C4-2B (cell line): ENCODE data around the gene TTC12.

Source experiments
- ZFX ChIP-seq: fragments of 450-650 bp; IDR thresholded peaks from 2 replicates; pipeline ENCODE4 v1.6.1; 2017
- TF ChIP-seq, protein P1 (sequence below): fragments of 450-650 bp; conservative IDR thresholded peaks from 2 replicates; pipeline ENCODE4 v1.5.1; 2017; ENCODE audit warnings: mild to moderate bottlenecking

DNA sequence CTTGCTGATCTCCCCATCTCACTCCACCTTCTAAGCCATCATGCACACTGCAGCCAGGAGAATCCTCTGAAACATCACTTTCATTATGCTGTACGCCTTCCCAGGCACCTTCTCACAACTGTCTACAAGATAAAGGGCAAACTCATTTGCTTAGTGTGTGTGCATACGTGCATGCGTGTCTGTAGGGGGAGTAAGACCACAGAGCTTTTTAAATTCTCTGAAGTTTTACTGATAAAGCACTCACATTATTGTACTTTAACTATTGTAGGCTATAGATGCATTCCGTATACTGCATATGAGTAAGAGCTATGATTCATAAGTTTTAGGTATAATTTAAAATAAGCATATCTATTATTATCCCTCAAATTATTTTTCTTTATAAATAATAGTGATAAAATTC is 57.9 kb downstream of the TTC12 start:
- TF ChIP-seq, protein P1, sequence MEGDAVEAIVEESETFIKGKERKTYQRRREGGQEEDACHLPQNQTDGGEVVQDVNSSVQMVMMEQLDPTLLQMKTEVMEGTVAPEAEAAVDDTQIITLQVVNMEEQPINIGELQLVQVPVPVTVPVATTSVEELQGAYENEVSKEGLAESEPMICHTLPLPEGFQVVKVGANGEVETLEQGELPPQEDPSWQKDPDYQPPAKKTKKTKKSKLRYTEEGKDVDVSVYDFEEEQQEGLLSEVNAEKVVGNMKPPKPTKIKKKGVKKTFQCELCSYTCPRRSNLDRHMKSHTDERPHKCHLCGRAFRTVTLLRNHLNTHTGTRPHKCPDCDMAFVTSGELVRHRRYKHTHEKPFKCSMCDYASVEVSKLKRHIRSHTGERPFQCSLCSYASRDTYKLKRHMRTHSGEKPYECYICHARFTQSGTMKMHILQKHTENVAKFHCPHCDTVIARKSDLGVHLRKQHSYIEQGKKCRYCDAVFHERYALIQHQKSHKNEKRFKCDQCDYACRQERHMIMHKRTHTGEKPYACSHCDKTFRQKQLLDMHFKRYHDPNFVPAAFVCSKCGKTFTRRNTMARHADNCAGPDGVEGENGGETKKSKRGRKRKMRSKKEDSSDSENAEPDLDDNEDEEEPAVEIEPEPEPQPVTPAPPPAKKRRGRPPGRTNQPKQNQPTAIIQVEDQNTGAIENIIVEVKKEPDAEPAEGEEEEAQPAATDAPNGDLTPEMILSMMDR: no peak; the same call in 1 of the 2 replicates
- TF ChIP-seq ZFX: no peak
